OCI-LY7 (cell line): ENCODE data around the gene CD247.

Source experiments
- CTCF ChIP-seq: fragments of 200-600 bp; sonication (generic); conservative IDR thresholded peaks from 2 replicates; pipeline ENCODE4 v1.5.1; 2014; ENCODE audit warnings: mild to moderate bottlenecking, antibody characterized with exemption, low read length, moderate library complexity, mixed read lengths
- EZH2phosphoT487 ChIP-seq: fragments of 200-600 bp; sonication (generic); IDR thresholded peaks from 2 replicates; pipeline ENCODE4 v1.6.1; 2018; ENCODE audit warnings: low read depth, borderline replicate concordance, mild to moderate bottlenecking, mixed run types, antibody characterized with exemption, low read length, moderate library complexity, mixed read lengths

DNA sequence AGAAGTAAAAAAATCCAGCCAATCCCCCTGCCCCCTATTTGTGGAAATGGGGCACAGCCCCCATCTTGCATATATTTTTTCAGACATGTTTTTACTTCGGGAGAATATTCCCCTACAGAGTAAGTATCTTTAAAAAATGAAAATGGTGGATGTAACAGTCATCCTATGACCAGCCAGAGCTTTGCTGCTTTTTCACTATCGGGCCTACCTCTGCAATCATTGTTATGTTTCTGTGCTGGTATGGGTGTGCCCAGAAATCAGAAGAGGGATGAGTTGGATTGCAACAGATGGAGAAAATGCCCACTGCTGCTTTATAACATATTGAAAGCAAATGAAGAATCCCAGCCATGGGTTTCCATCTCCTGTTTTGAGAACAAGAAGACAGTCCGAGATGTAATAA lies 2.9 kb downstream of the CD247 start:
- TF ChIP-seq CTCF (no peak), EZH2phosphoT487 (no peak)
